ENCODE measurements around the gene ACSM6.

Gene ACSM6

DNA sequence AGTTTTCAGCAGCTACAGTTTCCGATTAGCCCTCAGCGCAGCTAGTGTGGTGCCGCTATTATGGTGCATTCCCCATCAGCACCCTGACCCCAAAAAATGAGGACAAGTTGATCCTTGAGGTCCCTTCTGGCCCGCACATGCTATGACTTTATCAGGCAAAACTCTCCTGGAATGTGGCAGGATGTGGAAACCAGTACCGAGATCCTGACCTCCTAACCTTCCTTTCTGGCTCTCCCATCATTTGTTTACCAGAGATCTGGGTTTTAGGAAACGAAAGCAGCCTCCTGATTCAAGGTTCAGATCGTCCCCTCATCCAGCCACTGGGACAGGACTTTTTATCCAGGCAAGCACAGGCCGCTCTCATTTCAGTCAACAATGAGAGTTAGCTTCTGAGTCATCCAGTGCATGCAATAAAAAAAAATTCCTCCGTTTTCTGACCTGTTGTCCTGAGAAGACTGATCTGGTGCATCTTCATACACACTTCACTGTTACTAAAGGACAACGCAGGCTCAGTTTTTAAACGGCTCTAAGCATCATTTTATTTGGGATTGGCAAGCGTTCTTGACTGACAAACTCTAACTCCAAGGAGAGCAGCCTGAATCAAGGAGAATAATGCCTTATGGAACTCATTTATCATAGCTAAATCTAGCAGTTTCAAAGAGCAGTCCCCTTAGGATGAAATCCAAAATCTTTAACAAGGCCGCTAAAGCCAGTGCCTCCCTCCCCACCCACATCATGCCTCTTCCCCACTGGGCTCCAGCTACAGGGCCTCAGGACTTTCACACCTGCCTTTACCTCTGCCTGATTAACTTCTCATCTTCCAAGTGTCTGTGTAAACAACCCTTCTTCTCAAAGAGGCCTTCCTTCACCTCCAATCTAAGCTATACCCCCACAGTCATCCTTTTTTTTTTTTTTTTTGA, 79.6 kb downstream of the ACSM6 start:
- Histone ChIP-seq H3K27me3 (ENCODE audit: control insufficient read depth, insufficient read depth, low read length) (no peaks in the 10 kb centered on the region), H3K27ac (ENCODE audit: low read depth, low read length) (peak overlapping the region; percentile 16), H3K9me3 (ENCODE audit: control insufficient read depth, insufficient read depth, low read length) (no peaks in the 10 kb centered on the region), H3K4me1 (ENCODE audit: control insufficient read depth, insufficient read depth, low read length) (peaks cover 40% of the 10 kb centered on the region), H3K9ac (ENCODE audit: low read depth, low read length) (no peak overlapping the region), H3K36me3 (ENCODE audit: control insufficient read depth, insufficient read depth, low read length) (peaks cover 21% of the 10 kb centered on the region), H3K4me3 (ENCODE audit: low read depth, low read length) (no peak overlapping the region)

DNA sequence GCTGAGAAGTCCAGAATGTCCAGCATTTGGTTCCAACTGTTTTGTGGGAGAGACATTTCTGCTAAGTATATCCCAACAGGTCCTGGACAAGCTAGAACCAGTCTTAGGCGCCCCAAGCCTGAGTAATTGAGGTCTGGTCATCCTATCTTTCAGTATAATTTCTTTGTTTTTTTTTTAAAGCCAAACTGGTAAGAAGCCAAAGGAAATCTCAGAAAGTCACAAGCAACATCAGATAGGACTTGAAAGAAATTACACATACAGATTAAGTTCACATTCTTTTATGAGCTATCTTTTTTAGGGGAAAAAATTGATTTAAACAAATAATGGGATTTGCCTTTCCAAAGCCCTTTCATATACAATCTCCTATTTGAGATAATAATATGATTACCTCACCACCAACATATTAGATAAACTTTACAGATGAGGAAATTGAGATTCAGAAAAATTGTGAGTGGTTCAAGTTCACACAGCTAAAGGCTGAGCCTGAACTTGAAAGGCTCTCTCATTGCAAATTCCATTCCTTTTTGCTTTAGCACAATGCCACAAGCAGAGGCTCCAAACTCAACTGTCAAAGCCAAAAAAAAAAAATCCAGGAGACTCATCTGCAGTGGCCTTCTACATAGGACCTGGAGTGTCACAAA, 81.8 kb downstream of the ACSM6 start:
- no peak overlapping the region for H3K9ac ChIP-seq (ENCODE audit: low read depth, low read length)
- H3K36me3 ChIP-seq (ENCODE audit: control insufficient read depth, insufficient read depth, low read length) = peaks cover 6% of the 10 kb centered on the region
- H3K27me3 ChIP-seq (ENCODE audit: control insufficient read depth, insufficient read depth, low read length) = no peaks in the 10 kb centered on the region
- no peak overlapping the region for H3K4me3 ChIP-seq (ENCODE audit: low read depth, low read length)
- no peak overlapping the region for H3K27ac ChIP-seq (ENCODE audit: low read depth, low read length)
- H3K4me1 ChIP-seq (ENCODE audit: control insufficient read depth, insufficient read depth, low read length) = peaks cover 44% of the 10 kb centered on the region
- H3K9me3 ChIP-seq (ENCODE audit: control insufficient read depth, insufficient read depth, low read length) = no peaks in the 10 kb centered on the region

DNA sequence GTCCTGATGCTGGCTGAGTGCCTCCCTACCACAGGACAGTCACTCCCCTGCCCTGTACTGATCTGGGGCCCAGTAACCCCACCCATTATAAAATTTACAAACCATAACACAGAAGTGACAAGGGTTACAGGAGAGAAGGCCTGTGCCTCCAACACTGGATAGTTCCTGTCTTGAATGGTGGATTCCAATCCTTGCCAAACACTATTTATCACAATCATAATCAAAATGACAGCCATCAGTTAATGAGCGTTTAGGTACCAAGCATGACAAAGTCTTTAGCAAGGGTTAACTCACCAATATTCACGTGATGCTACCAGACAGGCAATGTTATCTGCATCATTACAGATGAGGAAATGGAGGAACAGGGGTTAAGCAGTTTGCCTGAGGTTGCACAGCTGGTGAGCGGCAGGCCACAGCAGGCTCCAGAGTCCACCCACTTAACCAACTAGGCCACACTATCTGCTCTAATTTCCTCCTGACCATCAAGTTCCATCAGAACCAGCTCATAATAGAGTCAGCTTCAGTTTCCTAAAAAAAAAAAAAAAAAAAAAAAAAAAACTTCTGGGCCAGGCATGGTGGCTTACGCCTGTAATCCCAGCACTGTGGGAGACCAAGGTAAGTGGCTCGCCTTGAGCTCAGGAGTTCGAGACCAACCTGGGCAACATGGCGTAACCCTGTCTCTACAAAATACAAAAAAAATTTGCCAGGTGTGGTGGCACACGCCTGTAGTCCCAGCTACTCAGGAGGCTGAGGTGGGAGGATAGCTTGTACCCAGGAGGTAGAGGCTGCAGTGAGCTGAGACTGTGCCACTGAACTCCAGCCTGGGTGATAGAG, 82.5 kb downstream of the ACSM6 start:
- H3K9ac ChIP-seq (ENCODE audit: low read depth, low read length) = no peak overlapping the region
- H3K4me1 ChIP-seq (ENCODE audit: control insufficient read depth, insufficient read depth, low read length) = peaks cover 49% of the 10 kb centered on the region
- peaks cover 3% of the 10 kb centered on the region for H3K36me3 ChIP-seq (ENCODE audit: control insufficient read depth, insufficient read depth, low read length)
- no peak overlapping the region for H3K27ac ChIP-seq (ENCODE audit: low read depth, low read length)
- no peak overlapping the region for H3K4me3 ChIP-seq (ENCODE audit: low read depth, low read length)
- H3K9me3 ChIP-seq (ENCODE audit: control insufficient read depth, insufficient read depth, low read length) = no peaks in the 10 kb centered on the region
- no peaks in the 10 kb centered on the region for H3K27me3 ChIP-seq (ENCODE audit: control insufficient read depth, insufficient read depth, low read length)

DNA sequence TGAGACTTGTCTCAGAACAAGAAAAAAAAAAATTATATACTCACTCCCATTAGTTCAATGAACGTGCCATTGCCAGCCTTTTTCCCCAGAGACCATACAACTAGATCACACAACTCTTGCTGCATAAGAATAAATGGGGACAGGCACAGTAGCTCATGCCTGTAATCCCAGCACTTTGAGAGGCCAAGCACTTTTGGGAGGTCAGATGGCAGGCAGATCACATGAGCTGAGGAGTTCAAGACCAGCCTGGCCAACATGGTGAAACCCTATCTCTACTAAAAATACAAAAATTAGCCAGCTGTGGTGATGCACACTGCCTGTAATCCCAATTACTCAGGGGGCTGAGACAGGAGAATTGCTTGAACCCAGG, 83.1 kb downstream of the ACSM6 start:
- Histone ChIP-seq H3K9ac (ENCODE audit: low read depth, low read length) (no peak overlapping the region), H3K27me3 (ENCODE audit: control insufficient read depth, insufficient read depth, low read length) (no peaks in the 10 kb centered on the region), H3K4me1 (ENCODE audit: control insufficient read depth, insufficient read depth, low read length) (peaks cover 52% of the 10 kb centered on the region), H3K4me3 (ENCODE audit: low read depth, low read length) (no peak overlapping the region), H3K36me3 (ENCODE audit: control insufficient read depth, insufficient read depth, low read length) (no peaks in the 10 kb centered on the region; the same call in 1 of the 2 replicates), H3K9me3 (ENCODE audit: control insufficient read depth, insufficient read depth, low read length) (no peaks in the 10 kb centered on the region), H3K27ac (ENCODE audit: low read depth, low read length) (no peak overlapping the region)

DNA sequence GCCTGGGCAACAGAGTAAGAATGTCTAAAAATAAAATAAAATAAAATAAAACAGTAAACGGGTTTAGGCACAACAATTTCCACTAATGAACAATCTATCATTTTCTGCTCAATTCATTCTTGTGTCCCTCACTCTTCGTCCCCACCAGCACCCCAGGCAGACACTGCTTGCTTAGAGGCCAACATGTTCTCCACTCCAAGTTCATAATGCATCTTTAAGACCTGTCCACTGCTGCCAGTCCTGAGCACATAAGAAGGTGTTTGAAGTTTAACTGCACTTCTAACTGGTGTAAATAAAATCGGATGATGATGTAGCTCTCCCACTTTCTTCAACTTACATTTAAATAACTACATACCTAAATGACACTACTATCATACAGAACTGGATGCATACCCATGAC, 83.6 kb downstream of the ACSM6 start:
- no peak overlapping the region for H3K4me3 ChIP-seq (ENCODE audit: low read depth, low read length)
- H3K27ac ChIP-seq (ENCODE audit: low read depth, low read length) = no peak overlapping the region
- H3K27me3 ChIP-seq (ENCODE audit: control insufficient read depth, insufficient read depth, low read length) = no peaks in the 10 kb centered on the region
- H3K9me3 ChIP-seq (ENCODE audit: control insufficient read depth, insufficient read depth, low read length) = no peaks in the 10 kb centered on the region
- no peak overlapping the region for H3K9ac ChIP-seq (ENCODE audit: low read depth, low read length)
- H3K36me3 ChIP-seq (ENCODE audit: control insufficient read depth, insufficient read depth, low read length) = no peaks in the 10 kb centered on the region; the same call in 1 of the 2 replicates
- peaks cover 54% of the 10 kb centered on the region for H3K4me1 ChIP-seq (ENCODE audit: control insufficient read depth, insufficient read depth, low read length)

All from HUES48 (cell line).